Right ventricle myocardium inferior (tissue), 1 donor: ENCODE results near the gene RING1. TPM values are rescaled to one million over a fixed set of nuclear protein-coding genes. Genes with fewer than 3 reads are reported as not detected.

Experiments
- ATAC-seq: fragments of 200-7000 bp; cut with Tn5 transposase; one replicate; pipeline ENCODE4 v1.9.1; 2020; ENCODE audit warnings: mild to moderate bottlenecking, moderate library complexity
- DNase-seq: peaks from one replicate; pipeline ENCODE4 v3.0.0; 2021; ENCODE audit errors: missing footprints
- intact Hi-C: fragments of 100-400 bp; cut with DNase I; formaldehyde crosslinking; loops from one replicate; pipeline ENCODE4 v1.11.0; 2022
- total RNA-seq: library from RNA; stranded (reverse); fragmentation: NEBNext Ultra II Directional; extraction: Animal tissue kit (Norgen Biotek cat#: 25700); gene quantifications from one replicate; pipeline ENCODE4 v1.2.1, GENCODE V29; 2021
- donor health status: DM: no; HTN: yes; CAD: no; lungs with severe emphysema.

RING1 gene
- total RNA-seq, 1 donor from 2014 or later = 27.7 TPM

GRCh38 chr6:33171016-33171879 lies 37.1 kb upstream of the RING1 start:
- no peak for ATAC-seq
- peak; percentile 57 for DNase-seq
- intact Hi-C loops = no loop called here

GRCh38 chr6:33171880-33172687 lies 36.2 kb upstream of the RING1 start:
- intact Hi-C loops = no loop called here
- peak; percentile 15 for DNase-seq
- ATAC-seq = no peak

DNA sequence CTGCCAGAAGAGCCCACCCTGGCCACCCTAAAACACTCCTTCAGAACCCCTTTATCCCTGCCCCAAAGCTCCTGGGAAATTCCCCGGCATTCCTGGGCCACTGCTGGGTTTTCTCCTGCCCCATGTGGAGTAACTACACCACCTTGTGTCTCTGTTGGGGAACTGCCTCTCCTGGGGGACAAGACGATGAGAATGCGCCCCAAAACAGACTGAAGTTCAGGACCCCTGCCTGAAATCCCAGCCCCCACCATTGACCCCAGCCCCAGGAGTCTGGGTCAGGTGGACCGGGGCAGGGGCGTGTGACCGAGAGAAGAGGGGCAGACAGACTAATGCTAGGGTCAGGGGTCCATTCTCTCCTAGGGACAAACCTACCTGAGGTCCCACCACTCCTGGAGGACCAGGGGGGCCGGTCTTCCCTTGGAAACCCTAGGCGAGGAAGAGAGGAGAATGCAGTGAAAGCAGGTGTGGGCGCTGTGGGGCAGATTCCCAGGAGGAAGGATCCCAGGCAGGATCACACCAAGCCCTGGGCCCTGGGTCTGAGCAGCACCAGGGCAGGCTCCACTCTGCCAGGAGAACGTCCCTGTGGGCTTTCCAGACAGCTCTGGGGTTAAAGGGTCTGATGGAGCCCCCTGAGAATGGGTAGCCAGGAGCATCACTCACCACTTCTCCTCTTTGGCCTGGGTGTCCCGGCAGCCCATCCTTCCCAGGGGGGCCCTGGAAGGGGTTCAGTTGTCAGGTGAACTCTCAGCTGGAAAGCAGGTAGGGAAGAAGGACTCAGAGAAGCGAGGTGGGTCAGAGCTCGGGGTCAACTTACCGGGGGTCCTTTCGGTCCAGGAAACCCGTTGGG lies 35.4 kb upstream of the RING1 start:
- no peak for ATAC-seq
- intact Hi-C loops = no loop called here

DNA sequence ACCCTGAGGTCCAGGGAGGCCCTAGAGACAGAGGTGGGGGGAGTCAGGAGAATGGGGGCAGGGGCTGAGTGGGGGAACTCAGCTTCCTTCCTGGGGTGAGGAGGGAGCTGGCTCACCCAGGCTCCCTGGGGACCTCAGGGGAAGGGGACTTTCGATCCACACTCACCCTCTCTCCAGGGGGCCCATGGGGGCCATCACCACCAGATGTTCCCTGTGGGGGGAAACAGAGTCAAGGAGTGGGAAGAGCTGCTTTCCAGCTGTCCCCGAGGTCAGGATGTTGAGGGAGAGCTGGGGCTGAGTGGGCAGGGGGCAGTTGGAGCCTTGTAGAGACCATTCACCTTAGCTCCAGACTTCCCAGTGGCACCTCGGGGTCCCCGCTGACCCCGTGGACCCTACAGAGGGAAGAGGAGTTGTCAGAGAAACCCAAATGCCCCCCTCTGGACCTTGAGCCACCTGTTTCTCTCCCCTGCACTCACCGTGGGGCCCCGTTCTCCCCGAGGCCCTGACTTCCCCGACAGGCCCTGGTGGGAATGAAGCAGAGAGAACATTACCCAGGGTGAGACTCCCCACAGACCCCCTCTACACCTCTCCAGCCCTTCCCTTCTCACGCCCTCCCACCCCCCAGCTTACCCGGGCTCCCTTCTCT lies 34.6 kb upstream of the RING1 start:
- ATAC-seq (no peak), DNase-seq (no peak)
- intact Hi-C loops = no loop called here

More for the DNA sequence above, 35.4 kb upstream of the RING1 start:
- peak; percentile 35 for DNase-seq

- no peak for DNase-seq
- ATAC-seq = no peak
- intact Hi-C loops = no loop called here
These were observed 33.5 kb upstream of the RING1 start for GRCh38 chr6:33174784-33175183.

DNA sequence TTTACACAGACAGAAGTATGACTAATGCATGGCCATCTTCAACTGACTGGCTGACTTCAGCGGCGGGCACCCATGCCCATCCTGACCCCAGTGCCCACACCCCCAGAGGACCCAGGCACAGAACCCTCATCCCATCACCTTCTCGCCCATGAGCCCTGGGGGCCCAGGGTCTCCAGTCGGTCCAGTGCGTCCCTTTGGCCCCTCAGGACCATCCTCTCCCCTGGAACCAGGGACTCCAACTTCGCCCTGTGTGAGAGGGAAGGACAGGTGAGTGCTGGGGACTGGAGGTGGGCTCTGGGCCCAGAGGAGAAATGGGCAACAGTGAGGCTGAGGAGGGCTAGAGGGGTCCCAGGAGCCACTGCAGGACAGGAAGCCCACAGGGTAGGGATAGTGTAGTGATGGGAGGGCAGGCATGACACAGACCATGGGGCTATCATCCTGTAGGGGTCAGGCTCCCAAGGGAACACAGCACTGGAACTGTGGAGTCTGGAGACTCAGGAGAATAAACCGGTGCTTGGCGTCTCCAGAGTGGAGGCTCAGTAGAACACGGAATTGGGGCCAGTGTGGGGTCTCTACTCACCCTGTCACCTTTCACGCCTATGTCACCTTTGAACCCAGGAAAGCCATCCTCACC lies 32.7 kb upstream of the RING1 start:
- DNase-seq = peak; percentile 43
- intact Hi-C loops = no loop called here
- no peak for ATAC-seq

DNA sequence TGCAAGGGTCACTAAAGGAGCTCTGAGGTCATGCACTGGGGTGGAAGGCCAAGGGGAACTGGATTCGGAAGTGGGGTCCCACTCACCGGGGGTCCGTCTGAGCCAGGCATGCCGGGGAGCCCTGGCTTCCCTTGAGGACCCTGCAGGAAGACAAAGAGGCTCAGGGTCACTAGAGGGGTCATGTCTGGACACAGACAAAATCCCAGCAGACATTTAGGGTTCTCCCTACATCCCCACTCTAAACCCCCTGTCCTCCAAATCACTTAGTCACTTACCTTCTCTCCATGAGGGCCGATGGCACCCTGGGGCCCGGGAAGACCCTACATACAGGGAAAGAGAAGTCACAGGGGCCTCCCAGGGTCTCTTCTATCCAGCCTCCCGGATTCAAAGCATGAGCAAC lies 31.4 kb upstream of the RING1 start:
- ATAC-seq (no peak), DNase-seq (no peak)
- intact Hi-C loops = no loop called here

GRCh38 chr6:33177552-33178446 lies 30.5 kb upstream of the RING1 start:
- ATAC-seq (no peak), DNase-seq (peak; percentile 39)
- intact Hi-C loops = no loop called here

DNA sequence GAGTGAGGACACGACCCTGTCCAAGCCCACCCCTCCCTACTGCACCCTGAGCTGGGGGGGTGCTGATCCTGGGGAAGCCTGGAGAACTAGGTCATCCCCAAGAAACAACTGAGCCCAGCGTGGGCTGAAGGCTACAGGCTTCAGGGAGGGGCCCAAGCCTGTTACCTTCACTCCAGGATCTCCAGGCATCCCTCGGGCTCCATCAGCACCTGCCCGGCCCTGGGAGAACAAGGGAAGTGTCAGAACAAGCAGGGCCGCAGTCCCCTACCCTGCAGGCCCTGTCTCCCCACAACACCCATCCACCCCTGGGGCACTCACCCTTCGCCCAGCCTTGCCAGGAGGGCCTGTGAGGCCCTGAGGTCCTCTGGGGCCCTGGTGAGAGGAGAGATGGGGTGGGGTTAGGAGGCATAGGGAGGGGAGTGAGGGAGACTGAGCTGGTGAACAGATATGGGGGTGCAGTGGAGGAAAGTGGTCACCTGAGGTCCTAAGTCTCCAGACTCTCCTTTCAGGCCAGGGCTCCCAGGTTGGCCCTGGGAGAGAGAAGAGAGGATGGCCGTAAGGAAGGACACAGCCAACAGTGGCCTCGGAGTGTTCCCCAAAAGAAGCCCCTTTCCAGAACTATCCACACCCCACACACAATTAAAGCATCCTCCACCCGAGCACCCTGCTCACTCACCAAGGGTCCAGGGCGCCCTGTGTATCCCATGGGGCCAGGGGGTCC lies 29.4 kb upstream of the RING1 start:
- DNase-seq = peak; percentile 51
- intact Hi-C loops = no loop called here
- no peak for ATAC-seq

- ATAC-seq (no peak), DNase-seq (peak; percentile 25)
- intact Hi-C loops = no loop called here
These were observed 27.2 kb upstream of the RING1 start for GRCh38 chr6:33181141-33181540.

GRCh38 chr6:33183071-33183683 lies 25.1 kb upstream of the RING1 start:
- intact Hi-C loops = no loop called here
- ATAC-seq = no peak
- DNase-seq = no peak

DNA sequence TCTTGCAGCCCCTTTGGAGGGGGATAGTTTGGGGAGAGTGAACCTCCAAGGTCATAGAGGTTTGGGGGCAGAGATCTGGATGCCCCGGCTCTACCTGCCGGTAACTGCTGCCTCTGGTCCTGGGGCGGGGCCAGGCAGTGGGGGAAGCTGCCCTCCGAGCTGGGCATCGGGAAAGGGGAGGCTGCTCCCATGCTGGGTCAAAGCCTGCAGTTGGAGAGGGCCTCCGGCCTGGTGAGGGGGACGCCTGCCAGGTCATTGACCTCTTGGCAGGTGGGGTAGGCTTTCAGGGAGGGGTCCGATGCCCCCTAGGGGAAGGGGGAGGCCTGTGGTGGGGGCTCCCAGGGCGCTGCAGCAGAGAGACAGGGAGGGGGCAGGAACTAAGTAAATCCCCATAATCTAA lies 23.1 kb upstream of the RING1 start:
- DNase-seq (peak; percentile 15), ATAC-seq (no peak)
- intact Hi-C loops = no loop called here

DNA sequence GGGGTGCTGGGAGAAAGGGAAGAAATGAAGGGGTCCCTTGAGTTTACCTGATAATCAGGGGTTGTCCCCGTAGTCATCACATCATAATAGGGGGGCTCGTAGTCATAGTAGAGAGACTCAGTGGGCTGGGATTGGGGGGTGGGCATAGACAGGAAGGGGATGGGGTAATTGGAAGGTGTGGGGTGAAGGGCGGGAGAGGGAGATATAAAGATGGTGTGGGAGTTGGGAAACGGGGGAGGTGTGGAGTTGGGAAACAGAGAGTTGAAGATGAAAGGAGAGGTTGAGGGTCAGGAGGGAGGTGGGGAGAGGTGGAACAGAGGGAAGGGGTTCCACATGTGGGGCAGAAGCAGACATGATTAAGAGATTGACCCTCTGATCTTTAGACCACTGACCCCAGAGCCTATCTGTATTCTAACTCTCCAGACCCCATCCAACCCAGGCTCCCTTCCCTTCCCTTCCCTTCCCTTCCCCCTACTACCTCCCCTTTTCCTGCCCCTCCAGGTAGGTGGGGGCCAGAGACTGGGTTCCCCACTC lies 22.6 kb upstream of the RING1 start:
- DNase-seq (no peak), ATAC-seq (no peak)
- intact Hi-C loops = no loop called here

DNA sequence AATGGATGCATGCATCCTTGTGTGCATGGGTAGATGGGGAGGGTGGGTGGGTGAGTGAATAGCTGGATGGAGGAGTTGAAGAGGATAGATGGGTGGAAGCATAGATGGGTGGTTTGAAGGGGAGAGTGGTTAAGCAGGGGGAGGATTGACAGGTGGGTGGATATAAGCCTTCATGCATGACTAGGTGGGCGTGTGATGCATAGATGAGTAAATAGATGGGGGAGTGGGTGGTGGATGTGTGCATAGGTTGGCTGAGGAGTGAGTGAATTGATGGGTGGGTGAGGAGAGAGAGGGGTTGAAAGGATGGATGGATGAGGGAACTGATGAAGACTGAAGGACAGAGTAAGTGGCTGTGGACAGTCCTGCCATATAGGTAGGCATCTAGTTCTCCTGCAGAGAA lies 20.5 kb upstream of the RING1 start:
- ATAC-seq (no peak), DNase-seq (no peak)
- intact Hi-C loops = no loop called here

DNA sequence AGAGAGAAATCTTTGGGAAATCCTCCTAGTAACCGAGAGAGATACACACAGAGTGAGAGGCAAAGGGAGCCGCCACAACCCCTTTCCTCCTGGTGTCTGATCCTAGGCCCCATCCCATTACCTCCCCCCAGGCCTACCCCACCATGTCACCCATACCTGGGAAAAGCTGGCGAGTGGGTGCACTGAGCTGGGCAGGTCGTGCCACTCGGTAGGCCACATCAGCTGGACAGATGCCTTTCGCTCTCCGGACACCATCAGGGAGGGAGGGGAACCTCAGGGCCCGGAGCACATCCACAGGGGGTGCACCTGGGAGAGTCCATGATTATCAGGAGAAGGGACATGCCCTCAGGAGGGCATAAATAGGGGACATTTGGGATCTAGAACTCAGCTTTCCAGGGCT lies 19.1 kb upstream of the RING1 start:
- DNase-seq = peak; percentile 44
- no peak for ATAC-seq
- intact Hi-C loops = no loop called here
